IMR-90 (cell line): ENCODE measurements around the gene TRAPPC5. TPM values are rescaled to one million over a fixed set of nuclear protein-coding genes. Genes with fewer than 3 reads are reported as not detected.

Source experiments
- ATAC-seq: fragments of 200-7000 bp; cut with Tn5 transposase; 2 replicates; pipeline ENCODE4 v1.9.1; 2020; ENCODE audit warnings: low read depth, mild to moderate bottlenecking, moderate library complexity
- BruUV-seq: library from RNA; stranded (reverse); fragments of 400-500 nt; replicated peaks from 2 replicates; lab custom pipeline; 2021; lab: Mats Ljungman, UMichigan
- CTCF ChIA-PET: fragments of 300-600 bp; formaldehyde crosslinking; extraction: SDS; loops from one replicate; lab custom pipeline; 2021; ENCODE audit warnings: antibody characterized with exemption; lab: Yijun Ruan, JAX
- POLR2A ChIA-PET: fragments of 300-600 bp; sonication (Branson Sonifier 250); formaldehyde crosslinking; loops from one replicate; lab custom pipeline; 2022; ENCODE audit warnings: antibody characterized with exemption; ENCODE audit not compliant: unreplicated experiment; lab: Charles Lee
- DNase-seq: peaks from one replicate; pipeline ENCODE4 v3.0.0; 2013
- H2AFZ ChIP-seq: replicated peaks from 2 replicates; pipeline ENCODE3; 2013; ENCODE audit warnings: low read length, mild to moderate bottlenecking; ENCODE audit not compliant: poor library complexity
- H2AK5ac ChIP-seq: 2 replicates; pipeline ENCODE4 v1.6.1; 2013; ENCODE audit warnings: low read depth, low read length, inconsistent platforms
- H2AK9ac ChIP-seq: replicated peaks from 2 replicates; pipeline ENCODE3; 2013; ENCODE audit warnings: mild to moderate bottlenecking, low read depth, low read length, moderate library complexity; ENCODE audit not compliant: poor library complexity
- H2BK120ac ChIP-seq: 2 replicates; pipeline ENCODE4 v1.6.1; 2013; ENCODE audit warnings: low read depth, low read length, inconsistent platforms
- H2BK15ac ChIP-seq: 3 replicates; pipeline ENCODE4 v1.6.1; 2013; ENCODE audit warnings: low read depth, low read length, inconsistent platforms
- H2BK20ac ChIP-seq: 2 replicates; pipeline ENCODE4 v1.6.1; 2013; ENCODE audit warnings: low read depth, mild to moderate bottlenecking, inconsistent platforms, low read length, moderate library complexity
- H2BK5ac ChIP-seq: 2 replicates; pipeline ENCODE4 v1.6.1; 2013; ENCODE audit warnings: mild to moderate bottlenecking, low read depth, low read length, inconsistent platforms; ENCODE audit not compliant: poor library complexity, severe bottlenecking
- H3K14ac ChIP-seq: replicated peaks from 2 replicates; pipeline ENCODE4 v1.6.1; 2013; ENCODE audit warnings: low read depth, low read length, inconsistent platforms
- H3K18ac ChIP-seq: 2 replicates; pipeline ENCODE4 v1.6.1; 2013; ENCODE audit warnings: low read depth, low read length, control low read depth
- H3K23ac ChIP-seq: 2 replicates; pipeline ENCODE4 v1.6.1; 2013; ENCODE audit warnings: low read depth, low read length, inconsistent platforms
- H3K27ac ChIP-seq: 2 replicates; pipeline ENCODE4 v1.5.1; 2013; ENCODE audit warnings: mild to moderate bottlenecking, control low read depth, low read length; ENCODE audit not compliant: insufficient read depth
- H3K27me3 ChIP-seq: 2 replicates; pipeline ENCODE4 v1.6.1; 2013; ENCODE audit warnings: low read length; ENCODE audit not compliant: control insufficient read depth, insufficient read depth
- H3K36me3 ChIP-seq: 2 replicates; pipeline ENCODE4 v1.6.1; 2013; ENCODE audit warnings: low read length, mixed read lengths; ENCODE audit not compliant: control insufficient read depth, insufficient read depth
- H3K4ac ChIP-seq: 2 replicates; pipeline ENCODE4 v1.6.1; 2013; ENCODE audit warnings: low read depth, low read length, inconsistent platforms
- H3K4me1 ChIP-seq: 2 replicates; pipeline ENCODE4 v1.6.1; 2013; ENCODE audit warnings: low read length, mixed read lengths; ENCODE audit not compliant: control insufficient read depth, insufficient read depth
- H3K4me2 ChIP-seq: 2 replicates; pipeline ENCODE4 v1.6.1; 2013; ENCODE audit warnings: low read depth, mild to moderate bottlenecking, control low read depth, low read length, moderate library complexity
- H3K4me3 ChIP-seq: 2 replicates; pipeline ENCODE4 v1.5.1; 2013; ENCODE audit warnings: low read depth, mild to moderate bottlenecking, control low read depth, low read length, moderate library complexity; ENCODE audit not compliant: insufficient read depth
- H3K56ac ChIP-seq: 2 replicates; pipeline ENCODE4 v1.6.1; 2013; ENCODE audit warnings: low read length, inconsistent platforms; ENCODE audit not compliant: insufficient read depth; ENCODE audit errors: extremely low read depth
- H3K79me1 ChIP-seq, 2 experiments: 2 replicates each; pipeline ENCODE4 v1.6.1; 2013; ENCODE audit warnings: low read length in 2 of 2, inconsistent platforms in 1 of 2, low read depth in 1 of 2
- H3K9ac ChIP-seq: 2 replicates; pipeline ENCODE4 v1.6.1; 2013; ENCODE audit warnings: low read depth, low read length, control low read depth
- H3K9me1 ChIP-seq: 2 replicates; pipeline ENCODE4 v1.6.1; 2013; ENCODE audit warnings: low read length, inconsistent platforms; ENCODE audit not compliant: insufficient read depth
- H3K9me3 ChIP-seq: 2 replicates; pipeline ENCODE4 v1.6.1; 2013; ENCODE audit warnings: low read length; ENCODE audit not compliant: control insufficient read depth, insufficient read depth
- H4K20me1 ChIP-seq: 2 replicates; pipeline ENCODE4 v1.6.1; 2013; ENCODE audit warnings: low read length, inconsistent platforms; ENCODE audit not compliant: insufficient read depth
- H4K5ac ChIP-seq: 2 replicates; pipeline ENCODE4 v1.6.1; 2013; ENCODE audit warnings: mild to moderate bottlenecking, low read depth, low read length, control low read depth
- H4K8ac ChIP-seq, 2 experiments: 2 replicates each; pipeline ENCODE4 v1.6.1; 2013; ENCODE audit warnings: low read depth in 2 of 2, low read length in 2 of 2, control low read depth in 1 of 2, inconsistent platforms in 1 of 2
- H4K91ac ChIP-seq: 2 replicates; pipeline ENCODE4 v1.6.1; 2013; ENCODE audit warnings: low read depth, low read length, inconsistent platforms; ENCODE audit not compliant: insufficient read depth
- BHLHE40 ChIP-seq: fragments of 150-350 bp; IDR thresholded peaks from 2 replicates; pipeline ENCODE4 v1.6.1; 2016; ENCODE audit warnings: mild to moderate bottlenecking, low read depth, low read length
- CEBPB ChIP-seq: IDR thresholded peaks from 2 replicates; pipeline ENCODE4 v1.6.1; 2012; ENCODE audit warnings: low read depth, low read length, improper control_type of control experiment
- CHD1 ChIP-seq: IDR thresholded peaks from 2 replicates; pipeline ENCODE4 v1.6.1; 2012; ENCODE audit warnings: low read depth, low read length, improper control_type of control experiment
- FOS ChIP-seq: fragments of 150-350 bp; IDR thresholded peaks from 2 replicates; pipeline ENCODE4 v1.6.1; 2016; ENCODE audit warnings: low read depth, low read length
- MAFK ChIP-seq: IDR thresholded peaks from 2 replicates; pipeline ENCODE4 v1.6.1; 2012; ENCODE audit warnings: low read depth, low read length, improper control_type of control experiment
- MAZ ChIP-seq: IDR thresholded peaks from 2 replicates; pipeline ENCODE4 v1.6.1; 2012; ENCODE audit warnings: low read depth, mild to moderate bottlenecking, low read length, improper control_type of control experiment, moderate library complexity, borderline replicate concordance
- MXI1 ChIP-seq: IDR thresholded peaks from 2 replicates; pipeline ENCODE4 v1.6.1; 2012; ENCODE audit warnings: low read depth, mild to moderate bottlenecking, low read length, moderate library complexity, borderline replicate concordance
- NFE2L2 ChIP-seq: fragments of 150-350 bp; IDR thresholded peaks from 2 replicates; pipeline ENCODE4 v1.6.1; 2016; ENCODE audit warnings: low read depth, mild to moderate bottlenecking, low read length
- POLR2A ChIP-seq: IDR thresholded peaks from 2 replicates; pipeline ENCODE4 v1.6.1; 2012; ENCODE audit warnings: mild to moderate bottlenecking, low read depth, low read length
- RAD21 ChIP-seq: IDR thresholded peaks from 2 replicates; pipeline ENCODE4 v1.6.1; 2012; ENCODE audit warnings: low read length, improper control_type of control experiment
- RCOR1 ChIP-seq: IDR thresholded peaks from 2 replicates; pipeline ENCODE4 v1.6.1; 2012; ENCODE audit warnings: mild to moderate bottlenecking, low read length, improper control_type of control experiment; ENCODE audit not compliant: insufficient replicate concordance
- RFX5 ChIP-seq: IDR thresholded peaks from 2 replicates; pipeline ENCODE4 v1.8.0; 2012; ENCODE audit warnings: low read depth, mild to moderate bottlenecking, low read length, moderate library complexity
- SMC3 ChIP-seq: fragments of 150-350 bp; IDR thresholded peaks from 2 replicates; pipeline ENCODE4 v1.6.1; 2016; ENCODE audit warnings: low read depth, mild to moderate bottlenecking, antibody characterized with exemption, low read length, moderate library complexity
- WGBS, 2 experiments: methylation state at CpG; one replicate each; pipeline versions ENCODE4 v1.1.5 to v1.1.7; 2013; ENCODE audit warnings: missing lambda C conversion rate in 2 of 2; ENCODE audit not compliant: insufficient read length in 1 of 2; ENCODE audit errors: extremely low coverage in 2 of 2; 5-methylcytosine and 5-hydroxymethylcytosine counted together
- dilution Hi-C: fragments of 300-500 bp; cut with HindIII; formaldehyde crosslinking; loops from one replicate; pipeline ENCODE4 v1.14.3; 2018; ENCODE audit warnings: low sequenced_read_pairs; ENCODE audit not compliant: unreplicated experiment
- in situ Hi-C: fragments of 300-500 bp; cut with MboI; formaldehyde crosslinking; loops from 3 replicates; pipeline ENCODE4 v1.14.3; 2019; ENCODE audit warnings: low sequenced_read_pairs, inconsistent platforms, mixed read lengths
- intact Hi-C: fragments of 100-400 bp; cut with micrococcal nuclease; formaldehyde crosslinking; loops from 2 replicates; pipeline ENCODE4 v1.10.0; 2022
- polyA plus RNA-seq, 3 experiments: library from polyadenylated mRNA; depleted of rRNA; stranded (reverse); fragments of >200 nt; gene quantifications; 2 replicates each; pipeline ENCODE4 v1.2.3, GENCODE V29; 2012; ENCODE audit warnings: low replicate concordance in 1 of 3
- total RNA-seq: library from RNA; depleted of rRNA; stranded (reverse); fragments of >200 nt; gene quantifications from 2 replicates; pipeline ENCODE4 v1.2.3, GENCODE V29; 2012
- TF ChIP-seq, protein P1 (sequence below): conservative IDR thresholded peaks from 2 replicates; pipeline ENCODE4 v1.5.1; 2012; ENCODE audit warnings: mild to moderate bottlenecking, low read depth, low read length, improper control_type of control experiment
- TF ChIP-seq, protein P2 (sequence below): fragments of 150-350 bp; IDR thresholded peaks from 2 replicates; pipeline ENCODE4 v1.6.1; 2016; ENCODE audit warnings: low read depth, mild to moderate bottlenecking, low read length, moderate library complexity, borderline replicate concordance
- TF ChIP-seq, protein P3 (sequence below): fragments of 150-350 bp; IDR thresholded peaks from 2 replicates; pipeline ENCODE4 v1.6.1; 2017; ENCODE audit warnings: mild to moderate bottlenecking, antibody characterized with exemption, low read length, low read depth

The TRAPPC5 gene
- total and polyA plus RNA-seq, 2 of the 4 experiments (the other 2 are of a cell fraction), result 54.7 to 109 TPM

DNA sequence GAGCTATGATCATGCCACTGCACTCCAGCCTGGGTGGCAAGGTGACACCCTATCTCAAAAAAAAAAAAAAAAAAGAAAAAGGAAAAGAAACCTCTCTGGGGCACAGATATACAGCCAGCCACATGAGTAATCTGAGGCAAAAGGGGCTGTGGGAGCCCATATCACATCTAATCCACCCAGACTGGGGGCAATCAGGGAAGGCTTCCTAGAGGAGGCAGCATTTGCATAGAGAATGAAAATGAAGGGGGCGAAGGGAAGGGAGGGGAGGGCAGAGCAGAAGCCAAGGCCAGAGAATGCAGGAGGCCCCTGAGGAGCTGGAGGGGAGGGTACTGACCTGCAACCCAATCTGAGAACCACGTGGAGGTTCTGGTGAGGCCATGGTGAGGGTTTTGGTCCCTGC is 30.5 kb upstream of the TRAPPC5 start:
- WGBS, 2 experiments, result no CpG with 5 or more reads among the region's 2 CpGs

More for the DNA sequence above, 30.5 kb upstream of the TRAPPC5 start:
- Histone ChIP-seq H2BK5ac (no peak overlapping the region), H4K20me1 (no peaks in the 10 kb centered on the region), H2BK20ac (no peak overlapping the region), H3K14ac (no peak overlapping the region), H4K91ac (no peak overlapping the region), H3K27me3 (peaks cover 7% of the 10 kb centered on the region; the same call in 1 of the 2 replicates), H3K4me1 (no peaks in the 10 kb centered on the region), H3K79me1 (no peaks in the 10 kb centered on the region), H3K4ac (no peak overlapping the region), H2AFZ (no peak overlapping the region), H3K18ac (no peak overlapping the region), H3K23ac (no peak overlapping the region), H2AK9ac (no peak overlapping the region), H4K8ac (no peak overlapping the region), H3K9me3 (no peaks in the 10 kb centered on the region), H4K5ac (no peak overlapping the region), H2BK15ac (no peak overlapping the region), H3K4me3 (no peak overlapping the region), H3K9ac (no peak overlapping the region), H3K36me3 (no peaks in the 10 kb centered on the region), H3K56ac (no peak overlapping the region), H2BK120ac (no peak overlapping the region), H3K27ac (no peak overlapping the region), H3K9me1 (no peaks in the 10 kb centered on the region), H2AK5ac (no peak overlapping the region), H3K4me2 (no peak overlapping the region)
- in situ Hi-C loops, result no loop called here
- BruUV-seq, result no TSS peak
- dilution Hi-C loops, result no loop called here
- DNase-seq (no peak), ATAC-seq (no peak)
- ChIA-PET CTCF (no interaction called here), POLR2A (no interaction called here)
- TF ChIP-seq RAD21 (no peak), BHLHE40 (no peak), SMC3 (no peak), POLR2A (no peak), CHD1 (no peak), RCOR1 (no peak), CEBPB (no peak), MXI1 (no peak), NFE2L2 (no peak), MAFK (no peak), MAZ (no peak), FOS (no peak), RFX5 (no peak)
- TF ChIP-seq, protein P1, sequence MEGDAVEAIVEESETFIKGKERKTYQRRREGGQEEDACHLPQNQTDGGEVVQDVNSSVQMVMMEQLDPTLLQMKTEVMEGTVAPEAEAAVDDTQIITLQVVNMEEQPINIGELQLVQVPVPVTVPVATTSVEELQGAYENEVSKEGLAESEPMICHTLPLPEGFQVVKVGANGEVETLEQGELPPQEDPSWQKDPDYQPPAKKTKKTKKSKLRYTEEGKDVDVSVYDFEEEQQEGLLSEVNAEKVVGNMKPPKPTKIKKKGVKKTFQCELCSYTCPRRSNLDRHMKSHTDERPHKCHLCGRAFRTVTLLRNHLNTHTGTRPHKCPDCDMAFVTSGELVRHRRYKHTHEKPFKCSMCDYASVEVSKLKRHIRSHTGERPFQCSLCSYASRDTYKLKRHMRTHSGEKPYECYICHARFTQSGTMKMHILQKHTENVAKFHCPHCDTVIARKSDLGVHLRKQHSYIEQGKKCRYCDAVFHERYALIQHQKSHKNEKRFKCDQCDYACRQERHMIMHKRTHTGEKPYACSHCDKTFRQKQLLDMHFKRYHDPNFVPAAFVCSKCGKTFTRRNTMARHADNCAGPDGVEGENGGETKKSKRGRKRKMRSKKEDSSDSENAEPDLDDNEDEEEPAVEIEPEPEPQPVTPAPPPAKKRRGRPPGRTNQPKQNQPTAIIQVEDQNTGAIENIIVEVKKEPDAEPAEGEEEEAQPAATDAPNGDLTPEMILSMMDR, result no peak
- TF ChIP-seq, protein P2, sequence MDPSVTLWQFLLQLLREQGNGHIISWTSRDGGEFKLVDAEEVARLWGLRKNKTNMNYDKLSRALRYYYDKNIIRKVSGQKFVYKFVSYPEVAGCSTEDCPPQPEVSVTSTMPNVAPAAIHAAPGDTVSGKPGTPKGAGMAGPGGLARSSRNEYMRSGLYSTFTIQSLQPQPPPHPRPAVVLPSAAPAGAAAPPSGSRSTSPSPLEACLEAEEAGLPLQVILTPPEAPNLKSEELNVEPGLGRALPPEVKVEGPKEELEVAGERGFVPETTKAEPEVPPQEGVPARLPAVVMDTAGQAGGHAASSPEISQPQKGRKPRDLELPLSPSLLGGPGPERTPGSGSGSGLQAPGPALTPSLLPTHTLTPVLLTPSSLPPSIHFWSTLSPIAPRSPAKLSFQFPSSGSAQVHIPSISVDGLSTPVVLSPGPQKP, result no peak
- TF ChIP-seq, protein P3, sequence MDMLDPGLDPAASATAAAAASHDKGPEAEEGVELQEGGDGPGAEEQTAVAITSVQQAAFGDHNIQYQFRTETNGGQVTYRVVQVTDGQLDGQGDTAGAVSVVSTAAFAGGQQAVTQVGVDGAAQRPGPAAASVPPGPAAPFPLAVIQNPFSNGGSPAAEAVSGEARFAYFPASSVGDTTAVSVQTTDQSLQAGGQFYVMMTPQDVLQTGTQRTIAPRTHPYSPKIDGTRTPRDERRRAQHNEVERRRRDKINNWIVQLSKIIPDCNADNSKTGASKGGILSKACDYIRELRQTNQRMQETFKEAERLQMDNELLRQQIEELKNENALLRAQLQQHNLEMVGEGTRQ, result no peak
- intact Hi-C loops, result no loop called here
